CD4-positive, alpha-beta T cell treated with Interleukin-17A for 1 hour (primary cell): Measurements from ENCODE around the gene CDCA7L.
"Not testable (repeated sequence)": the region's sequence is repeated elsewhere in the genome, so short reads cannot be mapped to it uniquely, and the experiment has no call there.

Source experiments
- DNase-seq: peaks from one replicate; pipeline ENCODE4 v3.0.0-alpha.2; 2020

The CDCA7L gene

DNA sequence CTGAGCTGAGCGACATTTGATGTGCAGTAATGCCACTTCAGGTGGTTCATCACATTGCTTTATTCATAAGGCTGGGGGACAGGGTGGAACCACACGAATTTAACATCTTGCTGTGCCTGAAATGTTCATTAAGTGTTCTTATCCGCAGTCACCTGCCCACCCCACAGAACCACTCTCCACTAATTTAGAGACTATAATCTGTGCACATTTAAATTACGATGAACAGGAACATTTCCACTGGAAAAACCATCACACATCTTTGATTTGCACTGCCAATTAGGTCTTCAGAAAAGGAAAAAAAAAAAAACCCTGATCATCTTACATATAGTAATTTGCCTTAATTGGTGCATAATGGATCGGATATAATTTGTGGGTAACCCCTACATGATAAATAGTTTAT is 2.3 kb downstream of the CDCA7L start:
- no peak for DNase-seq

- no peak for DNase-seq
These were observed 2.7 kb downstream of the CDCA7L start for GRCh38 chr7:21942955-21943354.

- no peak for DNase-seq
These were observed 4.0 kb downstream of the CDCA7L start for GRCh38 chr7:21941611-21942141.

DNA sequence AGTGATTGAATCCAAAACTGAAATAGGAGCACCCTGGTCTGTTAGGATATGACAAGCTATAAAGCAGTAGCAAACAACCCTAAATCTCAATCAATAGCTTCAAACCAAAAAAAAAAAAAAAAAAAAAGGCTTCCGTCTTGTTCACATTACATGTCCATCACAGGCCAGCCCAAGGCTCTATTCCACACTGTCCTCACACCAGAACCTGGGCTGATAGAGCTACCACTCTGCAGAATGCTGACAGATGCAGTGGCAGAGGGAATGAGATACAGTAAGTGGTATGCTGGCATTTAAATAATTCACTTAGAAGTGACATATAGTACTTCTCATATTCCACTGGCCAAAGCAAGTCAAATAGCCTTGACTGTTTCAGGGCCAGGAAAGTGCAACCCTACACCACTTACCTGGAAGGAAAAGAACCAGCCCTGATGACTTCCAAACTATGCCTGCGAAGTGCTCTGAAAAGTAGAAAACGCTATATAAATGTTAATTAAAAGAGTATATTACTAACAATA is 5.8 kb downstream of the CDCA7L start:
- no peak for DNase-seq

GRCh38 chr7:21939136-21939857 is 6.4 kb downstream of the CDCA7L start:
- DNase-seq: no peak

- no peak for DNase-seq
These were observed 7.2 kb downstream of the CDCA7L start for GRCh38 chr7:21938463-21938862.

DNA sequence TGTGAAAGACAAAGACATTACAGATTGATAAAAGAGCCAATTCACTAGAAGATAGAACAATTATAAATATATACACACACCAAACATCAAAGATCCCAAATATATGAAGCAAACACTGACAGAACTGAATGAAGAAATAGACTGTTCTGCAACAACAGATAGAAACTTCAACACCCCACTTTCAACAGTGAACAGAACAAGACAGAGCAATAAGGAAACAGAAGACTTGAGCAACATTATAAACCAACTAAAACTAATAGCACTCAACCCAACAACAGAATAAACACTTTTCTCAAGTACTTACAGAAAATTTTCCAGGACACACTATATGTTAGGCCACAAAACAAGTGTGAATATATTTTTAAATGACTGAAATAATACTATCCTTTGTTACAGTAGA is 10.9 kb downstream of the CDCA7L start:
- no peak for DNase-seq

DNA sequence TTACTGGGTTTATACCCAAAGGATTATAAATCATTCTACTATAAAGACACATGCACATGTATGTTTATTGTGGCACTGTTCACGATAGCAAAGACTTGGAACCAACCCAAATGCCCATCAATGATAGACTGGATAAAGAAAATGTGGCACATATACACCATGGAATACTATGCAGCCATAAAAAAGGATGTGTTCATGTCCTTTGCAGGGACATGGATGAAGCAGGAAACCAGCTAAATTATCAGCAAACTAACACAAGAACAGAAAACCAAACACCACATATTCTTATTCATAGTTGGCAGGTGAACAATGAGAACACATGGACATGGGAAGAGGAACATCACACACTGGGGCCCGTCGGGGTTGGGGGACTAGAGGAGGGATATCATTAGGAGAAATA is 12.4 kb downstream of the CDCA7L start:
- DNase-seq: not testable (repeated sequence)

DNA sequence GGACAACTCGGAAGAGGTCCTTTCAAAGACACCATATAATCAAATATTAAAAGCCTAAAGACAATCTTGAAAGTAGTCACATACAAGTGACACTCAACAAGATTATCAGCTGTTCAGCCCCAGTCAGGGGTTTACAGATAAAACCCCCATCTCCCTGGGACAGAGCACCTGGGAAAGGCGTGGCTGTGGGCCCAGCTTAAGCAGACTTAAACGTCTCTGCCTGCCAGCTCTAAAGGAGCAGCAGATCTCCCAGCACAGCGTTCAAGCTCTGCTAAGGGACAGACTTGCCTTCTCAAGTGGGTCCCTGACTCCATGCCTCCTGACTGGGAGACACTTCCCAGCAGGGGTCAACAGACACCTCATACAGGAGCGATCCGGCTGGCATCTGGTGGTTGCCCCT is 18.0 kb downstream of the CDCA7L start:
- DNase-seq: no peak

DNA sequence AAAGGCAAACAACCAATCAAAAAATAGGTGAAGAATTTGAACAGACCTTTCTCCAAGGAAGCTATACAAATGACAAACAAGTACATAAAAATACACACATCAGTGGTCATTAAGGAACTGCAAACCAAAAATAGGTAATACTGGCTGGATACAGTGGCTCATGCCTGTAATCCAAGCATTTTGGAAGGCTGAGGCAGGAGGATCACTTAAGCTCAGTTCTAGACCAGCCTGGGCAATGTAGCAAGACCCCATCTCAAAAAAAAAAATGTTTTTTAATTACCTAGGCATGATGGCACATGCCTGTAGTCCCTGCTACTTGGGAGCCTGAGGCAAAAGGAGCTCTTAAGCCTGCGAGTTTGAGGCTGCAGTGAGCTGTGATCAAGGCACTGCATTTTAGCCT is 19.3 kb downstream of the CDCA7L start:
- DNase-seq: no peak

DNA sequence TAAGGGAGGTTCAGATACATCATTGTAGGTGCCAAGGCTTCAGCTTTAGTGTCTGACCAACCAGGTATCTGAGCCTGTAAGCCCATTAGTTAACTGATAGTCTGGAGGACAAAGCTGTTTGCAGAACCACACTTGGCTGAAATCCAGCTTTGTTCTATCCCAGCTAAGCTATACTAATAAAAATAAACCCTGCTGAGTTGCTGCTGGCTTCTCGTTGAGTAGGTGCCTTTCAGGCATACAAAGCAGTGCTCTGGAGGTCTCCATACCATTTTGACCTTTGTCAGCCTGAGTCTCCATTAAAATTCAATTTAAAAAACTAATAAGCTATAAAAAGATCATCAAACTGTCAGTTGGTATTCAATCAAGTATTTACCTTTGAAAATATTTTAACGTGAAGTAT is 22.0 kb downstream of the CDCA7L start:
- DNase-seq: no peak

DNA sequence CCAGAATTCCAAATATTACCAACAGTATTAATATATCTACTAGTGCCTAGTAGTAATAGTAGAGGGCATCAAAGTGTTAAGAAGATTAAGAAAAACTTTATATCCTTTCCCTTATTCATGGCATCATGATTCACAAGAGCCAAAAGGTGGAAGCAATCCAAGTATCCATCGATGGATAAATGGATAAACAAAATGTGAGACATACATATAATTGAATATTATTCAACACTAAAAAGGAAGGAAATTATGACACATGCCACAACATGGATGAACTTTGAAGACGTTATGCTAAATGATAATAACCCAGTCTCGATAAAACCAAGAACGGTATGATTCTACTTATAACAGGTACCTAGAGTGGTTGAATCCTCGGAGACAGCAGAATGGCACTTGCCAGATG is 23.1 kb downstream of the CDCA7L start:
- DNase-seq: no peak

DNA sequence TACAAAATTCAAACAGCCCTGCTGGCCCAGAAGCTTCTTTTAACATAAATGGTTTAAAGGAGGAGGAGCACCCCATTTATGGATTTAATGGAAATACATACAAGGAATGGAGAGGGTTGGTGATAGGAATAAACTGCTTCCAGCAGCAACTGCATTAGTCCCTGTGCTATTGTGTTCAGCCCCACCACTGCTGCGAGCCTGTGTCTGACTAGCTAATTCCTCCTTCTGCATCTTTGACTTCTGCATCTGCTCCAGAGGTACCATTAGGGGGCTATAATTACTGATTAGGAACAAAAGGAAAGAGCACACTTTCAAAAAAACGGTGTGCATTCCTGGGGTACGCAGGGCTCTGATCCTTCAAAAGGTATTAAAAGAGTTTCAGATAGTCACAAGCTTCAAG is 24.8 kb downstream of the CDCA7L start:
- DNase-seq: no peak

- DNase-seq: no peak
These were observed 27.5 kb downstream of the CDCA7L start for GRCh38 chr7:21918216-21918615.

DNA sequence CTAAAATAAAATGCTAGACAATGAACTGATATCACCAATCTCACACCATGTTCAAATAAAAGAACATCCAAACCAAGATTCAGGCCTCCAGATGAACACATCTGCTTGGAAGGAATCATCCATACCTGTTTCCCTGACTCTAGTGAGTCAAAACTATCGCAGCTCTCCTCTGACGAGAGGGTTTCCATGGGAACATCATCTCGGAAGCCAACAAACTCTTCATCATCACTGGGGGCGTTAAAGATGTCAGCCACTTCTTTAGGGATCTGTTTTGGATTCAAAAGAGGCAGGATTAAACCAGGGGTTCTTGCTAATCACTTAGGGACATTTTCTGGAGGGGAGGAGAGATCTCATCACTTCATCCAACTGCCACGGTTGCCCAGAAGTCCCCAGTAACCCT is 29.1 kb downstream of the CDCA7L start:
- DNase-seq: no peak

GRCh38 chr7:21916176-21916575 is 29.5 kb downstream of the CDCA7L start:
- no peak for DNase-seq

DNA sequence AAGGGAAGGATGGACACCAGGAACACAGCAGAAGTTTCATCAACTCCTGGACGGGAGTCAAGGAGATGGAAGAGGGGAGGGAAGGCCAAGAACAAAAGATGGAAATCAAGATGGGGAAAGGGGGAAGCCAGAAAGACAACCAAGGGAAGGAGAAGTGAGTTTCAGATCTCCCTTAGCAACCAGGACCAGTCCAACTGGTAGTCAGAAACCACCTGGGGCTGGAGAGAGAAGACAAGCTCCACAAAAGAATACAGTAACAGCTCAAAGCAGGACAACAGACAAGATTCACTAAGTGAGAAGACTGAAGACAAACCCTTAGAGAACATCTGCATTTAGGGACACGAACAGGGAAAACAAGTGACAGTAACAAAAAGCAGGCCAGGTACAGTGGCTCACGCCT is 30.6 kb downstream of the CDCA7L start:
- DNase-seq: no peak

DNA sequence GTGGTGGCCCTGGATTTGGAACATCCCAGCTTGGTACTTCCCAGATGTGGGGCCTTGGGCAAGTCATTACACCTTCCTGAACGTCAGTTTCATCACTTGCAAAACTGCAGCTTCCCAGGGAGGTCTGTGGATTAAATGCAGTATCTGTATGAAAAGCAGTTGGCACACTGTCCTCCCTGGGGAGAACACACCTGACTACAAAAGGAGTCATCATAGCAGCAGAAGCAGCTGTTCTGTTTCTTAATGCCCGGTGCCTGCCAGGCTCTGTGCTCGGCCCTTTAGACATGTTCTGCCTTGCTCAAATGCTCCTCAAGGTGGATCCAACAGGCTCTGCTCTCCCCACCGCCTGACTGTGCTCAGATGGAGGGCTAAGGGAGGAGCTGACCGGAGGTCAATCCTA is 31.0 kb downstream of the CDCA7L start:
- no peak for DNase-seq

DNA sequence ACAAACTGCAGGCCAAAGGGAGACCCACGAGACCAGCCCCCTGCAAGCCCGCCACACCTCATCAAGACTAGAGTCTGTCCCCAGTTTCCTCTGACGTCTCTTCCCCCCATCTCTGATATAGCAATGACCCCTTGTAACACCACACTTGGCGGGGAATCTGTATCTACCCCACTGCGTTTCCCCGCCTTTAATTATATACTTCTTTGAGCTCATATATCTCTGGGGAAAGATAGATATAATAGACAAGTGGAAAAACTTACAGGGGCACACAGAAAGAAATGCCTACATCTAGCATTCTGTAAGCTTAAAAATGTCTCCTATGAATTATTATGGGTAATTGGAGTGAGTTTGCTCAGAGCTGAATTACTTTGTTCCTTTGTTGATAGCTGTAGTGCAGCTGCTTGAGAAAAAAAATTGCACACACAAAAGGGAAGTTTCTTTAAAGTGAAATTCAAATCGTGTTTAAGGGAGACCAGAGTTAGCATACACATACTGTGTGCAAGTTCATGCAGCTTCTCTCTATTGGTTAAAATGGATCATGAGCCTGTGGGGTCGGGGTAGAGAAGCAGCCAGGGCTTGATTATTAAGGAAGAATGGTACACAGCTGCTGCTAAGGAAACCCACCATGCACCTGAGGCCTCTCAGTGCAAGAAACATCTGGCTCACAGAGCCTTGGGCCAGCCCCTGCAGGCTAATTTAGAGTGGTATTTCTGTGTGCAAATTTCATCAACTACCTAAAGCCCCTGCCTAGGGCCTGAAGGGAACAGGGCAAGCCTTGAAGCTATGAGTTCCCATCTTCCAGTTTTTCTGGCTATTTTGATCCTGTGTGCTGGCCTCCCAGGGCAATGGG is 32.5 kb downstream of the CDCA7L start:
- no peak for DNase-seq

DNA sequence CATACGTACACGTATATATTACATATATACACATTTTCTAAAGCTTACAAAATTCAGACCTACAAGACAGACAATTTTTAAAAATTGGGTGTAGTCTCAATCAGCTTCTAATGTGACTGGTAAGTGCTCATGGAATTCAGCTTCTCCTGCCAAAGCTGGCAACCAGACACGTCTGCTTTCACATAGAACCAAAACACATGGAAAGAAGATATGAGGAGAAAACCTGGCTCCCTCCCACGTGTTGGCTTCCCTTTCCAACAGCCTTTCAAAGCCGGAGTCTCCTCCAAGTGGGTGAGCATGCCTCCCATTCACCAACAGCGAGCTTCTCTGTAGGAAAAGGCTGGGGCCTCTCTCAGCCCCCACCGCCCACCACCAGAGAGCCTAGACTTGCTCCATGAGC is 33.4 kb downstream of the CDCA7L start:
- DNase-seq: no peak

- no peak for DNase-seq
These were observed 34.3 kb downstream of the CDCA7L start for GRCh38 chr7:21911341-21911875.

DNA sequence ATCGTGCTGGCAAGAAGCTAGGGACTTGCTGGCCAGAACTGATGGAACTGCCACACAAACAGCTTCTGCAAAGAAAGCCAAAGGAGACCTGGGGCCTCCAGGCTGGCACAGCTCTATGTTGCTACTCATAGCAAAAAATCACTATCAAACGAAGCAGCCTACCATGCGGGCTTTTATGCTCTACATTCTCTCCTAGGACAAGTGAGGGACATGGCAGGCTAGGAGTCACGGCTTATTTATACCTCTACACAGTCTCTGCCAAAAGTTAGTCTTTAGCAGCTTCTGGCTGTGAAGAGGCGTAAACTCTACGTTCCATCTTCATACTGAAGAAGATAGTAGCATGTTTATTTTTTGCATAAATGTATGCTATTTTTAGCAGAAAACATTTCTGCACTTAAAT is 35.4 kb downstream of the CDCA7L start:
- no peak for DNase-seq

- DNase-seq: no peak
These were observed 37.0 kb downstream of the CDCA7L start for GRCh38 chr7:21908746-21909145.
